CD4-positive, alpha-beta T cell (primary cell): ENCODE results near the gene MAP3K5. TPM values are rescaled to one million over a fixed set of nuclear protein-coding genes. Genes with fewer than 3 reads are reported as not detected.
"Not testable (repeated sequence)": the region's sequence is repeated elsewhere in the genome, so short reads cannot be mapped to it uniquely, and the experiment has no call there.

Experiments
- ATAC-seq: fragments of 200-7000 bp; cut with Tn5 transposase; one replicate; pipeline ENCODE4 v1.10.0; 2022; ENCODE audit warnings: mild to moderate bottlenecking; ENCODE audit not compliant: poor library complexity
- CTCF ChIA-PET: fragments of 350-600 bp; sonication (Branson Sonifier 250); formaldehyde crosslinking; loops from one replicate; lab custom pipeline; 2021; ENCODE audit warnings: antibody characterized with exemption, inconsistent platforms; lab: Charles Lee
- POLR2A ChIA-PET: fragments of 350-600 bp; sonication (Branson Sonifier 250); formaldehyde crosslinking; loops from one replicate; lab custom pipeline; 2021; ENCODE audit warnings: antibody characterized with exemption, inconsistent platforms; lab: Charles Lee
- DNase-seq, 14 experiments: peaks; one replicate each; pipeline ENCODE4 v3.0.0-alpha.2; 2013 to 2020; ENCODE audit warnings: mixed read lengths in 2 of 14
- H3K27ac ChIP-seq, 2 donors: one replicate each; pipeline versions ENCODE4 v1.5.1 to v1.7.0; 2013; ENCODE audit warnings: low read length in 2 of 2, low read depth in 1 of 2, mild to moderate bottlenecking in 1 of 2
- H3K27me3 ChIP-seq, 2 experiments: 1 replicate in 1 of 2; 2 replicates in 1 of 2; pipeline versions ENCODE4 v1.6.1 to v1.7.0; 2013; ENCODE audit warnings: low read length in 2 of 2, control low read depth in 1 of 2, mild to moderate bottlenecking in 1 of 2, moderate library complexity in 1 of 2; ENCODE audit not compliant: insufficient read depth in 2 of 2, control insufficient read depth in 1 of 2
- H3K36me3 ChIP-seq: one replicate; pipeline ENCODE4 v1.6.1; 2013; ENCODE audit warnings: low read length, control low read depth; ENCODE audit not compliant: insufficient read depth
- H3K4me1 ChIP-seq: one replicate; pipeline ENCODE4 v1.6.1; 2013; ENCODE audit warnings: low read length, control low read depth; ENCODE audit not compliant: insufficient read depth
- H3K4me3 ChIP-seq: one replicate; pipeline ENCODE4 v1.5.1; 2013; ENCODE audit warnings: mild to moderate bottlenecking, low read length, moderate library complexity
- H3K9me3 ChIP-seq, 2 experiments: 1 replicate in 1 of 2; 2 replicates in 1 of 2; pipeline versions ENCODE4 v1.6.1 to v1.7.0; 2013; ENCODE audit warnings: low read length in 2 of 2, mild to moderate bottlenecking in 2 of 2, control low read depth in 1 of 2, moderate library complexity in 1 of 2; ENCODE audit not compliant: control insufficient read depth in 1 of 2, insufficient read depth in 1 of 2
- H3K27ac Mint-ChIP-seq: one replicate; pipeline ENCODE4 v1.8.0; 2020; ENCODE audit warnings: mixed read lengths
- H3K27me3 Mint-ChIP-seq: one replicate; pipeline ENCODE4 v1.8.0; 2021; ENCODE audit warnings: mixed read lengths
- H3K36me3 Mint-ChIP-seq: one replicate; pipeline ENCODE4 v1.8.0; 2021; ENCODE audit warnings: low read depth, mixed read lengths
- H3K4me1 Mint-ChIP-seq: one replicate; pipeline ENCODE4 v1.8.0; 2021; ENCODE audit warnings: low read depth, mixed read lengths
- H3K4me3 Mint-ChIP-seq: one replicate; pipeline ENCODE4 v1.8.0; 2020; ENCODE audit warnings: mild to moderate bottlenecking, mixed read lengths
- H3K9me3 Mint-ChIP-seq: one replicate; pipeline ENCODE4 v1.8.0; 2020; ENCODE audit warnings: mixed read lengths
- intact Hi-C, 2 experiments: fragments of 100-400 bp; cut with DNase I in 1 of 2; cut with micrococcal nuclease in 1 of 2; formaldehyde crosslinking; loops; one replicate each; pipeline versions ENCODE4 v1.15.1 to v1.9.0; 2023 to 2025; cut with DNase I, micrococcal nuclease
- total RNA-seq, 174 experiments: library from RNA in 2 of 174; stranded (reverse) in 2 of 174; gene quantifications; one replicate each; pipeline ENCODE4 v1.2.3 and lab custom pipeline; 2021 to 2026
- TF ChIP-seq, protein P1 (sequence below): fragments of 200-600 bp; IDR thresholded peaks from one replicate; pipeline ENCODE4 v1.8.0; 2022; ENCODE audit warnings: antibody characterized with exemption, mild to moderate bottlenecking

MAP3K5 gene
- total RNA-seq, 2 experiments from 2014 or later = 12.9 to 14.1 TPM

GRCh38 chr6:136763255-136763654 lies 29.0 kb downstream of the MAP3K5 start:
- H3K36me3 ChIP-seq = no peaks in the 10 kb centered on the region
- peak overlapping the region; percentile 82 for H3K27ac Mint-ChIP-seq
- no peaks in the 10 kb centered on the region for H3K36me3 Mint-ChIP-seq
- H3K27me3 ChIP-seq = no peaks in the 10 kb centered on the region
- H3K4me1 ChIP-seq = peaks cover 69% of the 10 kb centered on the region
- peaks cover 76% of the 10 kb centered on the region for H3K4me1 Mint-ChIP-seq
- peak overlapping the region in 1 of 2 donors; percentile 88 for H3K27ac ChIP-seq
- no peak overlapping the region for H3K4me3 ChIP-seq
- ChIA-PET POLR2A (interaction anchor here (1.3 to 8.3 kb wide), 4 partner anchors 8 to 26 kb away, joined by 3 to 151 read pairs (median 18); partner anchors contain the start of gene MAP3K5), CTCF (interaction anchor here (0.6 to 6.8 kb wide), 5 partner anchors 8 to 1619 kb away, joined by 3 to 57 read pairs (median 4); partner anchors contain the start of gene MAP3K5)
- no peak for DNase-seq
- TF ChIP-seq, protein P1, sequence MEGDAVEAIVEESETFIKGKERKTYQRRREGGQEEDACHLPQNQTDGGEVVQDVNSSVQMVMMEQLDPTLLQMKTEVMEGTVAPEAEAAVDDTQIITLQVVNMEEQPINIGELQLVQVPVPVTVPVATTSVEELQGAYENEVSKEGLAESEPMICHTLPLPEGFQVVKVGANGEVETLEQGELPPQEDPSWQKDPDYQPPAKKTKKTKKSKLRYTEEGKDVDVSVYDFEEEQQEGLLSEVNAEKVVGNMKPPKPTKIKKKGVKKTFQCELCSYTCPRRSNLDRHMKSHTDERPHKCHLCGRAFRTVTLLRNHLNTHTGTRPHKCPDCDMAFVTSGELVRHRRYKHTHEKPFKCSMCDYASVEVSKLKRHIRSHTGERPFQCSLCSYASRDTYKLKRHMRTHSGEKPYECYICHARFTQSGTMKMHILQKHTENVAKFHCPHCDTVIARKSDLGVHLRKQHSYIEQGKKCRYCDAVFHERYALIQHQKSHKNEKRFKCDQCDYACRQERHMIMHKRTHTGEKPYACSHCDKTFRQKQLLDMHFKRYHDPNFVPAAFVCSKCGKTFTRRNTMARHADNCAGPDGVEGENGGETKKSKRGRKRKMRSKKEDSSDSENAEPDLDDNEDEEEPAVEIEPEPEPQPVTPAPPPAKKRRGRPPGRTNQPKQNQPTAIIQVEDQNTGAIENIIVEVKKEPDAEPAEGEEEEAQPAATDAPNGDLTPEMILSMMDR = no peak
- H3K9me3 Mint-ChIP-seq = no peaks in the 10 kb centered on the region
- no peaks in the 10 kb centered on the region for H3K9me3 ChIP-seq
- no peak for ATAC-seq
- no peaks in the 10 kb centered on the region for H3K27me3 Mint-ChIP-seq
- H3K4me3 Mint-ChIP-seq = no peak overlapping the region
- intact Hi-C loops = loop anchor here in 1 of 2 experiments (2.0 kb wide), 1 partner anchor 18 kb away; no protein-coding TSS in a partner anchor

GRCh38 chr6:136762022-136762975 lies 30.0 kb downstream of the MAP3K5 start:
- TF ChIP-seq, protein P1 = no peak

DNA sequence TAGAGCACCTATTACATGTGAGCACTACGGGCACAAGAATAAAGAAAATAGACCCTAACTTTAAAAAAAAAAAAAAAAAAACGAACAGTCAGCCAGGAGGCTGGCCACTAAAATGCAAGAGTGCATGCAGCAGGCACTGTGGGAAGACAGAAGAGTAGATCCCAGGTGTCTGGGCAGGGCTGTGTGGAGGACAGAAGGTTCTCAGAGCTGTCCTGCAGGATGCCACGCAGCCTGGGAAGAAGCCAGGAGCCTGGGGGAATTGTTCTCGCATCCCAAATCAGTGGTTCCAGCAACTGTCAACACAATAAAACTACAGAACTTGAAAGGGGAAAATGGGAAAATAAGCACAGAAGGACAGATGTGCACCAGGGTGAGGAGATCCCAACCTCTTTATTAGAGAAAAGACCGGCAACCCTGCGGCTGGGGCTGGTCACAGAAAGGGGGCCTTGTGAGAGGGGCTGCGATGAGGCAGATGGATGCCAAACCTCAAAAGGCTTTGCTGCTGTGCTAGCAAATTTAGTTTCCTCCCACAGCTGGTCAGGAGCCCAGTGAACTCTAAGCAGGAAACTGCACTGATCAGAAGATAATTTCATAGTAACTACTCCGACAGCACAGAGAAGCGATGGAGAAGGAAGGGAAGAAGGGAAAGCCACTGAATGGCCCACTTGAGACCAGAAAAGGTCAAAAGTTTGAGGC lies 30.9 kb downstream of the MAP3K5 start:
- no peaks in the 10 kb centered on the region for H3K9me3 ChIP-seq
- DNase-seq (peak in 5 of 14 experiments; percentile 12 to 78 (median 51)), ATAC-seq (peak; percentile 52)
- peaks cover 75% of the 10 kb centered on the region for H3K4me1 ChIP-seq
- H3K36me3 Mint-ChIP-seq = no peaks in the 10 kb centered on the region
- CTCF ChIA-PET = interaction anchor here (1.8 to 6.8 kb wide), 2 partner anchors 10 to 31 kb away, joined by 5 to 57 read pairs; partner anchors contain the start of gene MAP3K5
- H3K9me3 Mint-ChIP-seq = no peaks in the 10 kb centered on the region
- intact Hi-C loops = no loop called here
- H3K36me3 ChIP-seq = no peaks in the 10 kb centered on the region
- peak overlapping the region; percentile 22 to 51 for H3K27ac ChIP-seq
- peak overlapping the region; percentile 82 for H3K27ac Mint-ChIP-seq
- H3K4me3 Mint-ChIP-seq = peak overlapping the region; percentile 73
- TF ChIP-seq, protein P1 = no peak
- no peaks in the 10 kb centered on the region for H3K27me3 ChIP-seq
- peaks cover 68% of the 10 kb centered on the region for H3K4me1 Mint-ChIP-seq
- no peaks in the 10 kb centered on the region for H3K27me3 Mint-ChIP-seq
- peak overlapping the region; percentile 42 for H3K4me3 ChIP-seq
- POLR2A ChIA-PET = interaction anchor here (0.6 to 8.3 kb wide), 4 partner anchors 8 to 1306 kb away, joined by 3 to 151 read pairs (median 18); partner anchors contain the start of genes MAP3K5 and PEX7

More at GRCh38 chr6:136762022-136762975, 30.0 kb downstream of the MAP3K5 start:
- ATAC-seq (no peak), DNase-seq (peak in 1 of 14 experiments; percentile 32)
- CTCF ChIA-PET = interaction anchor here (1.0 to 6.8 kb wide), 4 partner anchors 9 to 30 kb away, joined by 3 to 57 read pairs (median 5); partner anchors contain the start of gene MAP3K5
- H3K36me3 Mint-ChIP-seq = no peaks in the 10 kb centered on the region
- H3K4me3 ChIP-seq = peak overlapping the region; percentile 42
- no peaks in the 10 kb centered on the region for H3K27me3 ChIP-seq
- peak overlapping the region; percentile 82 for H3K27ac Mint-ChIP-seq
- POLR2A ChIA-PET = interaction anchor here (1.1 to 8.3 kb wide), 5 partner anchors 9 to 60 kb away, joined by 3 to 151 read pairs (median 5); partner anchors contain the start of genes MAP3K5 and PEX7
- H3K4me3 Mint-ChIP-seq = peak overlapping the region; percentile 73
- no peaks in the 10 kb centered on the region for H3K9me3 Mint-ChIP-seq
- peak overlapping the region; percentile 22 to 51 for H3K27ac ChIP-seq
- H3K4me1 Mint-ChIP-seq = peaks cover 67% of the 10 kb centered on the region
- intact Hi-C loops = loop anchor here in 1 of 2 experiments (2.0 kb wide), 1 partner anchor 19 kb away; no protein-coding TSS in a partner anchor
- H3K36me3 ChIP-seq = no peaks in the 10 kb centered on the region
- H3K9me3 ChIP-seq = no peaks in the 10 kb centered on the region
- H3K27me3 Mint-ChIP-seq = no peaks in the 10 kb centered on the region
- H3K4me1 ChIP-seq = peaks cover 71% of the 10 kb centered on the region

- H3K27me3 ChIP-seq, H3K9me3 Mint-ChIP-seq, ATAC-seq, H3K27me3 Mint-ChIP-seq, H3K36me3 ChIP-seq, H3K36me3 Mint-ChIP-seq, H3K9me3 ChIP-seq, intact Hi-C loops: not testable (repeated sequence)
- POLR2A ChIA-PET = interaction anchor here (0.6 to 8.3 kb wide), 3 partner anchors 8 to 1305 kb away, joined by 3 to 151 read pairs (median 32); partner anchors contain the start of gene MAP3K5
- CTCF ChIA-PET = interaction anchor here (1.8 to 6.8 kb wide), 2 partner anchors 11 to 32 kb away, joined by 5 to 57 read pairs; partner anchors contain the start of gene MAP3K5
- Histone ChIP-seq H3K4me1 (peaks cover 75% of the 10 kb centered on the region), H3K4me3 (peak overlapping the region; percentile 42), H3K27ac (peak overlapping the region in 1 of 2 donors; percentile 51)
- Mint-ChIP-seq H3K4me1 (peaks cover 65% of the 10 kb centered on the region), H3K4me3 (peak overlapping the region; percentile 73), H3K27ac (peak overlapping the region; percentile 82)
- peak in 1 of 14 experiments; percentile 35 for DNase-seq
Observed at GRCh38 chr6:136760781-136761180, 31.5 kb downstream of the MAP3K5 start.
